Measurements from ENCODE around the gene YBEY.

The YBEY gene

DNA sequence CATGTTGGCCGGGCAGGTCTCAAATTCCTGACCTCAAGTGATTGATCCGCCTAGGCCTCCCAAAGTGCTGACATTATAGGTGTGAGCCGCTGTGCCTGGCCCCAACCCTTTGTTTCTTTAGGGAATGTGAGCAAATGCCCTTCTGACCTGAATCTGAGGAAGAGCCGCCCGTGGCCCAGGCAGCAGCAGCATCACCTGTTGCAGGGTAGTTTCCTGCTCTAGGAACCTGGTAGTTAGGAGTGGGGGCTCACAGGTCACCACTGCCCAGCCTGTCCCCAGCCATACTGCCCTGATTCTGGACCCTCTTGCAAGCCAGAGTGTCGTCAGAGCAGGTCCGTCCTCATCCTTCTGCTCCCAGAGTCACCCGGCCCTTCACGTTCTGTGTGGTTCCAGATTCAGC, 13.0 kb downstream of the YBEY start:
- Histone ChIP-seq H2AFZ (ENCODE audit: low read length) (no peak overlapping the region), H3K9ac (ENCODE audit: low read depth, low read length, poor library complexity, severe bottlenecking) (no peak overlapping the region), H3K79me2 (ENCODE audit: insufficient read depth, low read length) (no peaks in the 10 kb centered on the region), H3K9me3 (ENCODE audit: insufficient read depth, low read depth, low read length) (no peaks in the 10 kb centered on the region), H4K20me1 (ENCODE audit: insufficient read depth, low read length, poor library complexity, severe bottlenecking) (no peaks in the 10 kb centered on the region), H3K9me2 (replicated peaks; ENCODE audit: low read depth, low read length) (no peaks in the 10 kb centered on the region), H3K27me3 (ENCODE audit: insufficient read depth, low read length, poor library complexity, severe bottlenecking) (no peaks in the 10 kb centered on the region), H3F3A (ENCODE audit: low read depth) (no peaks in the 10 kb centered on the region), H3K4me3 (ENCODE audit: low read length, poor library complexity, severe bottlenecking) (no peak overlapping the region), H3K36me3 (ENCODE audit: insufficient read depth, low read length) (peaks cover 34% of the 10 kb centered on the region; the same call in 1 of the 2 replicates), H3K4me2 (ENCODE audit: low read depth, low read length, poor library complexity, severe bottlenecking) (no peak overlapping the region), H3K4me1 (ENCODE audit: insufficient read depth, low read length, poor library complexity, severe bottlenecking) (peaks cover 14% of the 10 kb centered on the region)
- TF ChIP-seq EZH2phosphoT487 (IDR thresholded peaks at IDR 0.05; ENCODE audit: borderline replicate concordance): no peak
- TF ChIP-seq, protein P1, sequence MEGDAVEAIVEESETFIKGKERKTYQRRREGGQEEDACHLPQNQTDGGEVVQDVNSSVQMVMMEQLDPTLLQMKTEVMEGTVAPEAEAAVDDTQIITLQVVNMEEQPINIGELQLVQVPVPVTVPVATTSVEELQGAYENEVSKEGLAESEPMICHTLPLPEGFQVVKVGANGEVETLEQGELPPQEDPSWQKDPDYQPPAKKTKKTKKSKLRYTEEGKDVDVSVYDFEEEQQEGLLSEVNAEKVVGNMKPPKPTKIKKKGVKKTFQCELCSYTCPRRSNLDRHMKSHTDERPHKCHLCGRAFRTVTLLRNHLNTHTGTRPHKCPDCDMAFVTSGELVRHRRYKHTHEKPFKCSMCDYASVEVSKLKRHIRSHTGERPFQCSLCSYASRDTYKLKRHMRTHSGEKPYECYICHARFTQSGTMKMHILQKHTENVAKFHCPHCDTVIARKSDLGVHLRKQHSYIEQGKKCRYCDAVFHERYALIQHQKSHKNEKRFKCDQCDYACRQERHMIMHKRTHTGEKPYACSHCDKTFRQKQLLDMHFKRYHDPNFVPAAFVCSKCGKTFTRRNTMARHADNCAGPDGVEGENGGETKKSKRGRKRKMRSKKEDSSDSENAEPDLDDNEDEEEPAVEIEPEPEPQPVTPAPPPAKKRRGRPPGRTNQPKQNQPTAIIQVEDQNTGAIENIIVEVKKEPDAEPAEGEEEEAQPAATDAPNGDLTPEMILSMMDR (conservative IDR thresholded peaks at IDR 0.05; ENCODE audit: low read length): no peak

DNA sequence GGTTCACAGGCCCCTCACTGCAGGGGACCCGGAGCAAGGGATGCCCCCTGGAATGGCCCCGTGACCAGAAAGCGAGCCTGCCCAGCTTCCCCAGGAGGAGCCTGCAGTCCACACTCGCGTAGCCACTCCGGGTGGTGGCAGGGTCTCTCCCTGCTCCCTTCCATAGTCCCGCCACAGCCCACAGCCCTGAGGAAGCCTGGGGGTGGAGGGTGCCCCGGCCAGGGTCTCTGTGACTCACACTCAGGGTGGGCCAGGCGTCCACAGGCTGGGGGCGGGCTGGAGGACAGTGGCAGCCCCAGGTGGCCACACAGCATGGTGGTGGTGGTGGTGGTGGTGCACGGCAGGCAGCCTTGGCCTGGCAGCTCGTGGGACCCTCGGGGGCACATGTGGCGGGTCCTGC, 15.6 kb downstream of the YBEY start:
- Histone ChIP-seq H3K9me2 (replicated peaks; ENCODE audit: low read depth, low read length) (no peaks in the 10 kb centered on the region), H3K79me2 (ENCODE audit: insufficient read depth, low read length) (no peaks in the 10 kb centered on the region), H4K20me1 (ENCODE audit: insufficient read depth, low read length, poor library complexity, severe bottlenecking) (no peaks in the 10 kb centered on the region), H3K4me2 (ENCODE audit: low read depth, low read length, poor library complexity, severe bottlenecking) (no peak overlapping the region), H3K27me3 (ENCODE audit: insufficient read depth, low read length, poor library complexity, severe bottlenecking) (no peaks in the 10 kb centered on the region), H3K36me3 (ENCODE audit: insufficient read depth, low read length) (peaks cover 43% of the 10 kb centered on the region; the same call in 1 of the 2 replicates), H3K4me3 (ENCODE audit: low read length, poor library complexity, severe bottlenecking) (no peak overlapping the region), H3F3A (ENCODE audit: low read depth) (no peaks in the 10 kb centered on the region), H3K9ac (ENCODE audit: low read depth, low read length, poor library complexity, severe bottlenecking) (no peak overlapping the region), H2AFZ (ENCODE audit: low read length) (no peak overlapping the region), H3K4me1 (ENCODE audit: insufficient read depth, low read length, poor library complexity, severe bottlenecking) (no peaks in the 10 kb centered on the region), H3K9me3 (ENCODE audit: insufficient read depth, low read depth, low read length) (no peaks in the 10 kb centered on the region)
- TF ChIP-seq, protein P1 (conservative IDR thresholded peaks at IDR 0.05; ENCODE audit: low read length): no peak
- no peak for TF ChIP-seq EZH2phosphoT487 (IDR thresholded peaks at IDR 0.05; ENCODE audit: borderline replicate concordance)

DNA sequence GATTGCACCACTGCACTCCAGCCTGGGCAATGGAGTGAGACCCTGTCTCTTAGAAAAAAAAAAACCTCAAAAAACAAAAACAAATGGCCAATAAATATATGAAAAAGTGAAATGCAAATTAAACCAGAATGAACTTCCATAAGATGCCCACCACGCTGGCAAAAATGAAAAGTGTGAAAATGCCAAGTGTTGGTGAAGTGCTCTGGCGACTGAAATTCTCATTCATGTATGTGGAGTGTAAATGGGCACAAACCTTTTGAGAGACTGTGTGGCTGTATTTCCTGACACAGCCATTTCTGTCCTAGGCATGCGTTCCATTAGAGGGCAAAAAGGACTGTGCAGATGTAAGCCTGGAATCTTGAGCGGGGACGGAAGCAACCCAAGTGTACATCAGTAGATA, 18.3 kb downstream of the YBEY start:
- Histone ChIP-seq H3K27me3 (ENCODE audit: insufficient read depth, low read length, poor library complexity, severe bottlenecking) (no peaks in the 10 kb centered on the region), H3K79me2 (ENCODE audit: insufficient read depth, low read length) (no peaks in the 10 kb centered on the region), H3K4me2 (ENCODE audit: low read depth, low read length, poor library complexity, severe bottlenecking) (no peak overlapping the region), H3K9me3 (ENCODE audit: insufficient read depth, low read depth, low read length) (no peaks in the 10 kb centered on the region), H3K4me3 (ENCODE audit: low read length, poor library complexity, severe bottlenecking) (no peak overlapping the region), H3K9ac (ENCODE audit: low read depth, low read length, poor library complexity, severe bottlenecking) (no peak overlapping the region), H3K36me3 (ENCODE audit: insufficient read depth, low read length) (peaks cover 39% of the 10 kb centered on the region; the same call in 1 of the 2 replicates), H3F3A (ENCODE audit: low read depth) (no peaks in the 10 kb centered on the region), H3K9me2 (replicated peaks; ENCODE audit: low read depth, low read length) (no peaks in the 10 kb centered on the region), H2AFZ (ENCODE audit: low read length) (no peak overlapping the region), H3K4me1 (ENCODE audit: insufficient read depth, low read length, poor library complexity, severe bottlenecking) (peaks cover 4% of the 10 kb centered on the region), H4K20me1 (ENCODE audit: insufficient read depth, low read length, poor library complexity, severe bottlenecking) (no peaks in the 10 kb centered on the region)
- no peak for TF ChIP-seq EZH2phosphoT487 (IDR thresholded peaks at IDR 0.05; ENCODE audit: borderline replicate concordance)
- TF ChIP-seq, protein P1 (conservative IDR thresholded peaks at IDR 0.05; ENCODE audit: low read length): no peak
